ENCODE results near the gene MFSD6. TPM values are rescaled to one million over a fixed set of nuclear protein-coding genes. Genes with fewer than 3 reads are reported as not detected.
"Not testable (repeated sequence)": the region's sequence is repeated elsewhere in the genome, so short reads cannot be mapped to it uniquely, and the experiment has no call there.

Gene MFSD6
- total RNA-seq, result 100 to 1,000 TPM in 6 of 9 donors, 10 to 100 TPM in 2, 1 to 10 TPM in 1; 9.3 to 253 (median 132) TPM
- polyA plus RNA-seq, result 10 to 100 TPM; 23.2 to 50.7 (median 29.0) TPM
- long read RNA-seq, donor 1, partial matches to known transcripts, result 0 of 1 reads
- long read RNA-seq, donor 1, other reads (novel, unspliced or antisense), result 0 of 1 reads
- long read RNA-seq, donor 2, full-length matches to known transcripts, result 4 of 4 reads
- long read RNA-seq, donor 2, partial matches to known transcripts, result 0 of 4 reads
- long read RNA-seq, donor 2, other reads (novel, unspliced or antisense), result 0 of 4 reads
- long read RNA-seq, donor 3, partial matches to known transcripts, result 0 of 1 reads
- long read RNA-seq, donor 3, other reads (novel, unspliced or antisense), result 0 of 1 reads
- long read RNA-seq, donor 4, full-length matches to known transcripts, result 4 of 17 reads
- long read RNA-seq, donor 4, partial matches to known transcripts, result 3 of 17 reads
- long read RNA-seq, donor 4, other reads (novel, unspliced or antisense), result 10 of 17 reads
- long read RNA-seq, donor 5, full-length matches to known transcripts, result 62 of 173 reads
- long read RNA-seq, donor 5, partial matches to known transcripts, result 14 of 173 reads
- long read RNA-seq, donor 5, other reads (novel, unspliced or antisense), result 97 of 173 reads
- long read RNA-seq, donor 6, full-length matches to known transcripts, result 4 of 12 reads
- long read RNA-seq, donor 6, partial matches to known transcripts, result 8 of 12 reads
- long read RNA-seq, donor 6, other reads (novel, unspliced or antisense), result 0 of 12 reads
- long read RNA-seq, donor 7, result 0 reads
- long read RNA-seq, donor 8, full-length matches to known transcripts, result 1 of 1 reads
- long read RNA-seq, donor 8, partial matches to known transcripts, result 0 of 1 reads
- long read RNA-seq, donor 8, other reads (novel, unspliced or antisense), result 0 of 1 reads
- long read RNA-seq, donor 9, full-length matches to known transcripts, result 4 of 4 reads
- long read RNA-seq, donor 9, partial matches to known transcripts, result 0 of 4 reads
- long read RNA-seq, donor 9, other reads (novel, unspliced or antisense), result 0 of 4 reads
- long read RNA-seq, donor 10, result 0 reads

DNA sequence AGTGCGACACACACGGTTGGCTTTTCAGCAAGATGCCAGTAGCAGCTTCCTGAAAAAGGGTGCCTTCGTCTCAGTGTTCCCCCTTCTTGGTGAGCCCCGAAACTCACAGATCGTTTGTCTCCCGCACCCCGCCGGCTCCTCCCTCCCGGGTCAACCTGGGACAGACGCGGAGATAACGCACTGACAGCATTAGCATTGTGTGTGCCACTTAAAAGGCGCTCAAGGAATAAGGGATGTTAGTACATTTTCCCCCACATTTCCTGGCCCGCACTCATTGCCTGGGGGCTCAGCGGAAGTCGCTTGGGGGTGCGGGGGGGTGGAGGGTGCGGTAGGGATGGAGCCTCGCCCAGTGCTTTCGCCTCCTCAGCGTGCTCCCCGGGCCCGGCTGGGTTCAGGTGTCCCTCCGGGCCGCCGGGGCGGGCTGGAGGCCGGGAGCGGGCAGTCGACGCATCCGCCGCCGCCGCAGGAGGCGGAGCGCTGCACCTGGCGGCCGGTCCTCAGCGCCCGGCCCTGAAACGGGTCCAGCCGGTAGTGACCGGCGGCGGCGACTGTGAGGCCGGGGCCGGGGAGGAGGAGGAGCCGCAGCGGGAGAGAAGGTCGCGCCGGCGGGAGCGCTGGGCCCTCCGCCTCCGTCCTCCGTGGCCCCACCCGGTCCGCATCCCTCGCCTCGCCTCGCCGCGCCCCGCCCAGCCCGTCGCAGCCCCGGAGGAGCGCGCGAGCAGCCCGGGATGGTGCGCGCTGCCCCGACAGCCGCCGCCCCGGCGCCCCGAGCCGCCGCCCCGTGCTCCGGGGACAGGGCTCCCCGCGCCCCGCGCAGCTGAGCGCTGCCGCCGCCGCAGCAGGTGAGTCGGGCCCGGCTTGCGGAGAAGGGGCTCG is at the start of gene MFSD6:
Gene MFSD6, plus strand, starts transcription at position 694 of the 876 bp plus-strand sequence. CDS start 27,675 bp downstream, outside the sequence.
- WGBS, 4 donors, result 2 to 15% (median 6%) methylated on average over 12 to 98 of the region's 98 CpGs
- intact Hi-C loops (cut with DNase I), result no loop called here
- Histone ChIP-seq H3K27ac (peak within 1 kb of the TSS in 4 of 5 donors; percentile 71 to 90 (median 76)), H3K4me1 (replicated peaks in 1 of 2) (peaks cover 6 to 40% of the 10 kb centered on the region in 2 donors), H3K36me3 (replicated peaks in 1 of 2) (no peaks in the 10 kb centered on the region), H3K9me3 (replicated peaks in 1 of 3) (no peaks in the 10 kb centered on the region), H3K4me3 (peak within 1 kb of the TSS; percentile 2 to 87 (median 44)), H3K27me3 (no peaks in the 10 kb centered on the region)
- DNase-seq, result peak; percentile 48 to 73 (median 65)
- TF ChIP-seq, protein P1, sequence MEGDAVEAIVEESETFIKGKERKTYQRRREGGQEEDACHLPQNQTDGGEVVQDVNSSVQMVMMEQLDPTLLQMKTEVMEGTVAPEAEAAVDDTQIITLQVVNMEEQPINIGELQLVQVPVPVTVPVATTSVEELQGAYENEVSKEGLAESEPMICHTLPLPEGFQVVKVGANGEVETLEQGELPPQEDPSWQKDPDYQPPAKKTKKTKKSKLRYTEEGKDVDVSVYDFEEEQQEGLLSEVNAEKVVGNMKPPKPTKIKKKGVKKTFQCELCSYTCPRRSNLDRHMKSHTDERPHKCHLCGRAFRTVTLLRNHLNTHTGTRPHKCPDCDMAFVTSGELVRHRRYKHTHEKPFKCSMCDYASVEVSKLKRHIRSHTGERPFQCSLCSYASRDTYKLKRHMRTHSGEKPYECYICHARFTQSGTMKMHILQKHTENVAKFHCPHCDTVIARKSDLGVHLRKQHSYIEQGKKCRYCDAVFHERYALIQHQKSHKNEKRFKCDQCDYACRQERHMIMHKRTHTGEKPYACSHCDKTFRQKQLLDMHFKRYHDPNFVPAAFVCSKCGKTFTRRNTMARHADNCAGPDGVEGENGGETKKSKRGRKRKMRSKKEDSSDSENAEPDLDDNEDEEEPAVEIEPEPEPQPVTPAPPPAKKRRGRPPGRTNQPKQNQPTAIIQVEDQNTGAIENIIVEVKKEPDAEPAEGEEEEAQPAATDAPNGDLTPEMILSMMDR (IDR thresholded peaks at IDR 0.05), result peak in 2 of 6 experiments; percentile 7 to 21
- peak; percentile 44 to 58 for TF ChIP-seq POLR2A (IDR thresholded peaks at IDR 0.05)

DNA sequence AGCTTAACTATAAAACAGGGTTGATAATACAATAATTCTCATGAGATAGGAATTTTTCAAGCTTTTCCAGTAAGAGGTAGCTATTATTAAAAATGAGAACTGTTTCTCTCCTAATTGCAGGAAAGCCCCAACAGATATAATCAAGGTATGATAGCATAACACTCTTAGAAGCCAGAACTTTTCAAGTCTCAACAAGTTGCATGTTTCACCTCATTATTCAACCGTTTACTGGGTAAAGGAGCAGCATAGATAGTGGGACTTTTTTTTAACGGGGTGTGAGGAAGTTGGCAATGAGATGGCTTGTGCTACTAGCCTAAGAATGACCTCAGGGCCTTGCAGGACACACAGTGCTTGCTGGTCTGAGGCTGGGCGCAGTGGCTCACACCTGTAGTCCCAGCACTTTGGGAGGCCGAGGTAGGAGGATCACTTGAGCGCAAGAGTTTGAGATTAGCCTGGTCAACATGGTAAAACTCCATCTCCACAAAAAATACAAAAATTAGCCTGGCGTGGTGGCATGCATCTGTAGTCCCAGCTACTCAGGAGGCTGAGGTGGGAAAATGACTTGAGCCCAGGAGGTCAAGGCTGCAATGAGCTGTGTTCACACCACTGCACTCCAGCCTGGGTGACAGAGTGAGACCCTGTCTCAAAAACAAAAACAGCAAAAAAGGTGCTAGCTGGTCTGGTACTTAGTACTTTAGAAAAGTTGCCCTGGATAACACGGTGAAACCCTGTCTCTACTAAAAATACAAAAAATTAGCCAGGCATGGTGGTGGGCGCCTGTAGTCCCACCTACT is 49.3 kb upstream of the MFSD6 start:
- intact Hi-C loops (cut with DNase I); DNase-seq; H3K36me3 ChIP-seq (replicated peaks in 1 of 2); H3K27me3 ChIP-seq; H3K9me3 ChIP-seq (replicated peaks in 1 of 3): not testable (repeated sequence)
- Histone ChIP-seq H3K27ac (peak overlapping the region in 4 of 5 donors; percentile 40 to 86 (median 72)), H3K4me1 (replicated peaks in 1 of 2) (peaks cover 41 to 66% of the 10 kb centered on the region in 2 donors), H3K4me3 (peak overlapping the region in 1 of 4 donors; percentile 39)
- WGBS, 4 donors, result 70 to 78% (median 73%) methylated on average over 4 to 8 of the region's 8 CpGs

DNA sequence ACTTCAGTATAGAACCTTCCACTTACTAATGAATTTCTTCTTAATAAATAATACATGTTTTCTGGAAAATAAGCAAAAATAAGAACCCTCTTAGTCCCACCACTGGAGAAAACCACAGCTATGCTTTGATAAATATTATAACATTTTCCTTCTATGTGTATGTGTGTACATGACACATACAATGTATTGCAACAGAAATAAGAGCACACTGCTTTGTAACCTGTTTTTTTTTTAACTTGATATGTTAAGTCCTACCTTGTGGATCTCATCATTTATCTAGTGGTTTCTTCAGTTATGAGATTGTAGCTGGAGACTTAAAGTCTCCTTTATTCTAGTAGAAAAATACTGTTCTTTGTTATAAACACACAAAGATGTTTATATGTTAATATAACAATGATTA is 47.6 kb upstream of the MFSD6 start:
- H3K27ac ChIP-seq, result peak overlapping the region in 1 of 5 donors; percentile 71
- TF ChIP-seq POLR2A (IDR thresholded peaks at IDR 0.05), result no peak
- TF ChIP-seq, protein P1 (IDR thresholded peaks at IDR 0.05), result no peak
- peaks cover 0 to 12% of the 10 kb centered on the region in 2 donors for H3K36me3 ChIP-seq (replicated peaks in 1 of 2)
- no peaks in the 10 kb centered on the region for H3K27me3 ChIP-seq
- H3K9me3 ChIP-seq (replicated peaks in 1 of 3), result no peaks in the 10 kb centered on the region
- peaks cover 30 to 51% of the 10 kb centered on the region in 2 donors for H3K4me1 ChIP-seq (replicated peaks in 1 of 2)
- intact Hi-C loops (cut with DNase I), result no loop called here
- DNase-seq, result no peak
- H3K4me3 ChIP-seq, result peak overlapping the region in 1 of 4 donors; percentile 39
